ENCODE results near the gene TPT1.

The TPT1 gene

GRCh38 chr13:45362939-45363338, 22.0 kb upstream of the TPT1 start:
- Histone ChIP-seq H2BK15ac (ENCODE audit: low read depth, poor library complexity, severe bottlenecking) (no peak overlapping the region), H4K91ac (ENCODE audit: low read length) (no peak overlapping the region), H3K27ac (ENCODE audit: low read length, poor library complexity, severe bottlenecking) (no peak overlapping the region), H3K23ac (ENCODE audit: low read length in 2 of 2) (no peak overlapping the region), H3K79me1 (replicated peaks; ENCODE audit: low read length, poor library complexity, severe bottlenecking) (peaks cover 9% of the 10 kb centered on the region), H3K18ac (ENCODE audit: low read depth in 1 of 2, low read length in 2 of 2) (no peak overlapping the region), H3K4me3 (ENCODE audit: insufficient read depth in 1 of 2, low read depth in 1 of 2, low read length in 2 of 2) (no peak overlapping the region), H3K27me3 (ENCODE audit: control insufficient read depth in 1 of 2, insufficient read depth in 1 of 2, low read length in 2 of 2) (no peaks in the 10 kb centered on the region), H2BK120ac (ENCODE audit: low read depth, low read length) (no peak overlapping the region), H2AFZ (ENCODE audit: low read depth, low read length) (no peak overlapping the region), H3K36me3 (ENCODE audit: control insufficient read depth in 1 of 2, insufficient read depth in 2 of 2, low read depth in 1 of 2, low read length in 2 of 2) (peaks cover 26 to 32% of the 10 kb centered on the region in 2 experiments), H3K9ac (ENCODE audit: low read length) (no peak overlapping the region), H3K4me2 (ENCODE audit: low read length, poor library complexity, severe bottlenecking) (no peak overlapping the region), H2AK5ac (ENCODE audit: low read length, severe bottlenecking) (no peak overlapping the region), H2BK12ac (ENCODE audit: low read length in 2 of 2) (no peak overlapping the region), H3K4ac (ENCODE audit: low read depth in 1 of 2, low read length in 2 of 2) (no peak overlapping the region), H3K9me3 (ENCODE audit: control insufficient read depth, low read length) (no peaks in the 10 kb centered on the region), H2BK5ac (ENCODE audit: low read depth, low read length, poor library complexity, severe bottlenecking) (no peak overlapping the region), H4K8ac (ENCODE audit: low read length) (no peak overlapping the region), H3K14ac (ENCODE audit: low read length in 2 of 2) (no peak overlapping the region), H3K4me1 (ENCODE audit: control insufficient read depth, insufficient read depth, low read depth, low read length) (peaks cover 2% of the 10 kb centered on the region)
- WGBS, result 100% methylated on average over 1 of the region's 2 CpGs
- DNase-seq, result no peak

- WGBS, result 95% methylated on average over 14 of the region's 14 CpGs
- Histone ChIP-seq H3K23ac (ENCODE audit: low read length in 2 of 2) (no peak overlapping the region), H4K8ac (ENCODE audit: low read length) (no peak overlapping the region)
Observed at GRCh38 chr13:45361596-45362206, 20.7 kb upstream of the TPT1 start.

GRCh38 chr13:45356966-45357672, 16.1 kb upstream of the TPT1 start:
- Histone ChIP-seq H3K27ac (ENCODE audit: low read length, poor library complexity, severe bottlenecking) (no peak overlapping the region), H3K4me3 (ENCODE audit: insufficient read depth in 1 of 2, low read depth in 1 of 2, low read length in 2 of 2) (no peak overlapping the region), H2AK5ac (ENCODE audit: low read length, severe bottlenecking) (no peak overlapping the region), H3K27me3 (ENCODE audit: control insufficient read depth in 1 of 2, insufficient read depth in 1 of 2, low read length in 2 of 2) (no peaks in the 10 kb centered on the region), H4K91ac (ENCODE audit: low read length) (no peak overlapping the region), H2BK5ac (ENCODE audit: low read depth, low read length, poor library complexity, severe bottlenecking) (no peak overlapping the region), H3K4ac (ENCODE audit: low read depth in 1 of 2, low read length in 2 of 2) (no peak overlapping the region), H3K79me1 (replicated peaks; ENCODE audit: low read length, poor library complexity, severe bottlenecking) (peaks cover 7% of the 10 kb centered on the region), H3K18ac (ENCODE audit: low read depth in 1 of 2, low read length in 2 of 2) (no peak overlapping the region), H3K9ac (ENCODE audit: low read length) (no peak overlapping the region), H3K4me1 (ENCODE audit: control insufficient read depth, insufficient read depth, low read depth, low read length) (no peaks in the 10 kb centered on the region), H2BK12ac (ENCODE audit: low read length in 2 of 2) (no peak overlapping the region), H2AFZ (ENCODE audit: low read depth, low read length) (no peak overlapping the region), H3K4me2 (ENCODE audit: low read length, poor library complexity, severe bottlenecking) (no peak overlapping the region), H3K14ac (ENCODE audit: low read length in 2 of 2) (no peak overlapping the region), H3K9me3 (ENCODE audit: control insufficient read depth, low read length) (no peaks in the 10 kb centered on the region), H3K36me3 (ENCODE audit: control insufficient read depth in 1 of 2, insufficient read depth in 2 of 2, low read depth in 1 of 2, low read length in 2 of 2) (peaks cover 32 to 61% of the 10 kb centered on the region in 2 experiments), H3K23ac (ENCODE audit: low read length in 2 of 2) (no peak overlapping the region), H2BK15ac (ENCODE audit: low read depth, poor library complexity, severe bottlenecking) (no peak overlapping the region), H2BK120ac (ENCODE audit: low read depth, low read length) (no peak overlapping the region), H4K8ac (ENCODE audit: low read length) (no peak overlapping the region)
- WGBS, result 95% methylated on average over 6 of the region's 7 CpGs
- DNase-seq, result no peak

More at GRCh38 chr13:45361596-45362206, 20.7 kb upstream of the TPT1 start:
- H4K91ac ChIP-seq (ENCODE audit: low read length), result no peak overlapping the region
- H3K36me3 ChIP-seq (ENCODE audit: control insufficient read depth in 1 of 2, insufficient read depth in 2 of 2, low read depth in 1 of 2, low read length in 2 of 2), result peaks cover 34 to 40% of the 10 kb centered on the region in 2 experiments
- H2BK15ac ChIP-seq (ENCODE audit: low read depth, poor library complexity, severe bottlenecking), result no peak overlapping the region
- no peak for DNase-seq
- peaks cover 14% of the 10 kb centered on the region for H3K79me1 ChIP-seq (replicated peaks; ENCODE audit: low read length, poor library complexity, severe bottlenecking)
- peak overlapping the region; percentile 19 for H2BK120ac ChIP-seq (ENCODE audit: low read depth, low read length)
- H2AK5ac ChIP-seq (ENCODE audit: low read length, severe bottlenecking), result no peak overlapping the region
- H2AFZ ChIP-seq (ENCODE audit: low read depth, low read length), result no peak overlapping the region
- H3K4me2 ChIP-seq (ENCODE audit: low read length, poor library complexity, severe bottlenecking), result no peak overlapping the region
- H2BK12ac ChIP-seq (ENCODE audit: low read length in 2 of 2), result no peak overlapping the region
- H3K9me3 ChIP-seq (ENCODE audit: control insufficient read depth, low read length), result no peaks in the 10 kb centered on the region
- H3K27me3 ChIP-seq (ENCODE audit: control insufficient read depth in 1 of 2, insufficient read depth in 1 of 2, low read length in 2 of 2), result no peaks in the 10 kb centered on the region
- H3K27ac ChIP-seq (ENCODE audit: low read length, poor library complexity, severe bottlenecking), result no peak overlapping the region
- no peak overlapping the region for H2BK5ac ChIP-seq (ENCODE audit: low read depth, low read length, poor library complexity, severe bottlenecking)
- no peak overlapping the region for H3K18ac ChIP-seq (ENCODE audit: low read depth in 1 of 2, low read length in 2 of 2)
- no peak overlapping the region for H3K9ac ChIP-seq (ENCODE audit: low read length)
- H3K4me3 ChIP-seq (ENCODE audit: insufficient read depth in 1 of 2, low read depth in 1 of 2, low read length in 2 of 2), result no peak overlapping the region
- H3K4me1 ChIP-seq (ENCODE audit: control insufficient read depth, insufficient read depth, low read depth, low read length), result no peaks in the 10 kb centered on the region
- no peak overlapping the region for H3K14ac ChIP-seq (ENCODE audit: low read length in 2 of 2)
- no peak overlapping the region for H3K4ac ChIP-seq (ENCODE audit: low read depth in 1 of 2, low read length in 2 of 2)

DNA sequence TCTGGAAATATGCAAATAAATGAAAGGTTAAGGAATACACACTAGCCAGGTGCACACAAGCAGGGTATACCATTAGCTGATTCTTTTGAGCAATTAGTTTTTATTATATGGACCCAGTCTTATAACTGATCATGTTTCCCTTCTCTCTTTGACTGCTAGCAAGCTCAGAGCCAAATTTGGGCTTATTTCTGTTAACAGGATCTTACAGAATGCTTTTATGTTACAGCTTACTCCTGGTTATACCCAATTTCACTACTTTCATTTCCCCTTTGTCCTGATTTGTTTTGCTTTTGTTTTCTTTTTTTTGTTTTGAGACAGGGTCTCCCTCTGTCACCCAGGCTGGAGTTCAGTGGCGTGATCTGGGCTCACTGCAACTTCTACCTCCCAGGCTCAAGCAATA, 12.9 kb upstream of the TPT1 start:
- Histone ChIP-seq H3K4me1 (ENCODE audit: control insufficient read depth, insufficient read depth, low read depth, low read length) (no peaks in the 10 kb centered on the region), H3K9ac (ENCODE audit: low read length) (no peak overlapping the region), H3K14ac (ENCODE audit: low read length in 2 of 2) (no peak overlapping the region), H3K9me3 (ENCODE audit: control insufficient read depth, low read length) (no peaks in the 10 kb centered on the region), H3K4me2 (ENCODE audit: low read length, poor library complexity, severe bottlenecking) (no peak overlapping the region), H2BK15ac (ENCODE audit: low read depth, poor library complexity, severe bottlenecking) (no peak overlapping the region), H2BK5ac (ENCODE audit: low read depth, low read length, poor library complexity, severe bottlenecking) (no peak overlapping the region), H2BK120ac (ENCODE audit: low read depth, low read length) (no peak overlapping the region), H3K79me1 (replicated peaks; ENCODE audit: low read length, poor library complexity, severe bottlenecking) (peaks cover 14% of the 10 kb centered on the region), H3K23ac (ENCODE audit: low read length in 2 of 2) (no peak overlapping the region), H3K4me3 (ENCODE audit: insufficient read depth in 1 of 2, low read depth in 1 of 2, low read length in 2 of 2) (no peak overlapping the region), H3K27ac (ENCODE audit: low read length, poor library complexity, severe bottlenecking) (no peak overlapping the region), H4K8ac (ENCODE audit: low read length) (no peak overlapping the region), H3K27me3 (ENCODE audit: control insufficient read depth in 1 of 2, insufficient read depth in 1 of 2, low read length in 2 of 2) (no peaks in the 10 kb centered on the region), H4K91ac (ENCODE audit: low read length) (no peak overlapping the region), H2BK12ac (ENCODE audit: low read length in 2 of 2) (no peak overlapping the region), H3K4ac (ENCODE audit: low read depth in 1 of 2, low read length in 2 of 2) (no peak overlapping the region), H2AFZ (ENCODE audit: low read depth, low read length) (no peak overlapping the region), H3K18ac (ENCODE audit: low read depth in 1 of 2, low read length in 2 of 2) (no peak overlapping the region), H2AK5ac (ENCODE audit: low read length, severe bottlenecking) (no peak overlapping the region), H3K36me3 (ENCODE audit: control insufficient read depth in 1 of 2, insufficient read depth in 2 of 2, low read depth in 1 of 2, low read length in 2 of 2) (peaks cover 30 to 73% of the 10 kb centered on the region in 2 experiments)
- no peak for DNase-seq
- 100% methylated on average over 1 of the region's 1 CpG for WGBS
